Measurements from ENCODE around the gene MARCHF10.

MARCHF10 gene

DNA sequence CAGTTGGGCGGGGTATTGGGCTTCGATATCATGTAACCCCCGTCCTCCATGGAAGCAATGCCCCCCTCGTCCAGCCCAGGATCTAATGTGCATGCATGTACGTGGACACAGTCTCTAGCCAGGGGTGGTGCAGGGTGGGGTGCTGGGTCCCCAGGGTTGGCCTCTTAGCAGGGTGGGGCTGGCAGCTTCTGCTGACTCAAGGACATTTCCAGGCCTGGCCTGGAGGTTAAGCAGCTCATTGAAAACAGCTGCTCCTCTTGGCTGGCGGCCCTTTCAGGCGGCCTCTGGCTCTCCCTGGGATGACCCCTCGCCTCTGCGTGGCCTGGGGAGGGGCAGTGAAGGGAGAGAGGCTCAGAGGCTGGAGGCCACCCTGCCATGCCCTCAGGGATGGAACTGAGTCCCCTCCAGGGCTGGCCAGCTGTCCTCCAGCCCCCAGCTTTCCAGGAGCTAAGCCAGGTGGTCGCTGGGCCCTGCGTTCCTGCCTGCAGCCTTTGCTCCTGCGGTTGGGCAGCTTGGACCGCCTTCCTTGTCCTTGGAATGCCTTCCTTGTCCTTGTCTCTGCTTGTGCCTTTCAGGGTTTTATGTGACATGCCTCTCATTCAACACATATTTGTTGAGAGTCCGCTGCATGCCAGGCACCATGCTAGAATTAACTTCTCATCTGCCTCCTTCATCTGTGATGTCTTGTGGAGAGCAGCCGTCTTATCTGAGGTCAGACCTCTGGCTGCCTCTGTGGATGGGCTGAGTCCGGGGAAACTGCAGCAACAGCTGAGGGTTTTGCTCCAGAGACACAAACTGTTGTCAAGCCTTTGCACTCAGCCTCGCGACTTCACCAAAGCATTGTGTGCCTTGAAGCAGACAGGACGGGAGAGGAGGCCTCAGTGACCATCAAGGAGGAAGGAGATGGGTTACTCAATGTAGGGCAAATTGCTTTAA lies 154.0 kb downstream of the MARCHF10 start:
- DNase-seq: no peak

DNA sequence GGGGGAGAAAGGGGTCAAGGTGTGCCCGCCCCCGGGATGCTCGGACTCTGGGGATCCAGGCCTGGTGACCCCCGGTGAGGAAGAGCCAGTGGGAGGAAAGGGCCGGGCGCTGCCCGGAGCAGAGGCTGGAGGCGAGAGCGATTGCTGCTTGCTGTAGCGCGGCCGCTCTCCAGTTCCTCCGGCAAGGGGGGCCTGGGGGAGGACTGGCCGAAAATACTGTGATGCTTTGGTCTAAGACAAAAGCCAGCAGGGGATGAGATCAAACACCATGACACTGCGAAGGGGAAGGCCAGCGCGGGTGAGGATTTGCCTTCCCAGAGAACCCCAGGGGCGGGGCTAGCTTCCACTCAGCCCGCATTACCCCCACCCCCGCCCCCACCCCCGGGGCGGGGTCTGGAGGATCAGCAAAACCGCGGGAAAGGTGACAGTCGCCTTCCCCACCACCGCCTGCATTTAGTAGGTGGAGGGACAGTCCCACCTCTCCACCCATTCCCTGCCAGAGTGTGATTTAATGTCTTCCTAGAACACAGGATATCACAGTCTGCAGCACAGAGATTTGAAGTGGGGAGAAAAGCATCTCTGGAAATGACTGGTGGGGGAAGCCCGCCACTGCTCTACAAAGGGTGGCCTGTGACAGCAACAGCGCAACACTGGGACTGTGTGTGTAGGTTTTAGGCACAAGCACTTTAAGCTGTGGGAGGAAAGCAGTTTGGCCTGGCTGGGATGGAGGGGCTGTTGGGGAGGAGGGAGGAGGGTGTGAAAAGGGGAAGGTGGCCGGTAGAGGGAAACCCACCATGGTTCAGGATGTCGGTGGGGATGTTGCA lies 154.9 kb downstream of the MARCHF10 start:
- DNase-seq: peak; percentile 82 to 85

DNA sequence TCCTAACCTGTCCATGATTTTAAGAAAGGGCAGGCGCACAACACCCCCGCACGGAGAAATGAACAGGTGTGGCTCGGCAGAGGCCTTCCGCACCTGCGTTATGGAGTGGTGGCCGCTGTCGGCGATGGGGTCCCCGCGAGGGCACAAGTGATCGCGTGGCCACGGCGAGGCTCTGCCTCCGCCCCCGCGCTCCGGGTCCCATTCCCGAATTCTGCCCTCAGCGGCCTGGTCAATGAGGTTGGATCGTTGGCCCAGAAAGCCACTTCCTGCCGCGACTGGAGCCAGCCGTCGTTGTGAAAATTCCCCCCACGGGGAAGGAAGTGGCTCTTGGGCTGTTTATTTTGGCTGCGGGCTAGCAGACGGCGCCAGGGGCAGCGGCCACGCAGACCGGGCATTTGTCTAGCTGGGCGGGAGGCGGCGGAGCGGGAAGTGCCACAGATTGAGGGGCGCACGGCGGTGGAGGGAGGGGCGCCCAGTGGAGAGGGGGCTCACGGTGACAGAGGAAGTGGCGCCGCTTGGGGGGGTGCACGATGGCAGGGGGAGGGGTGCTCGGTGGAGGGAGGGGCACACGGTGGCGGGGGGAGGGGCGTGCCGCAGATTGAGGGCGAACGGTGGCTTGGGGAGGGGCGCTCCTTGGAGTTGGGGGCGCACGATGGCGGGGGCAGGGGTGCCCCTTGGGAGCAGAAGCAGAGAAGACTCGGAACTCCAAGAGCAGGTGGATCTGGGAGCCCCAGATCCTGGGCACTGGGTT lies 155.7 kb downstream of the MARCHF10 start:
- peak in 1 of 2 donors; percentile 26 for DNase-seq

Measured in activated CD4-positive, alpha-beta T cell treated with anti-CD3 and anti-CD28 coated beads for 4 hours (primary cell).